LNCaP clone FGC (cell line): ENCODE measurements around the gene SETX.

ENCODE experiments used
- DNase-seq: peaks from one replicate; pipeline ENCODE4 v3.0.0-alpha.2; 2011; ENCODE audit warnings: low read depth
- H3K4me3 ChIP-seq: 2 replicates; pipeline ENCODE4 v1.5.1; 2011; ENCODE audit warnings: mild to moderate bottlenecking, low read depth, low read length, control low read depth
- TF ChIP-seq, protein P1 (sequence below): IDR thresholded peaks from 2 replicates; pipeline ENCODE4 v1.5.1; 2012; ENCODE audit warnings: mild to moderate bottlenecking; ENCODE audit not compliant: control insufficient read depth, insufficient read depth; ENCODE audit errors: extremely low read depth

Gene SETX, protein sequence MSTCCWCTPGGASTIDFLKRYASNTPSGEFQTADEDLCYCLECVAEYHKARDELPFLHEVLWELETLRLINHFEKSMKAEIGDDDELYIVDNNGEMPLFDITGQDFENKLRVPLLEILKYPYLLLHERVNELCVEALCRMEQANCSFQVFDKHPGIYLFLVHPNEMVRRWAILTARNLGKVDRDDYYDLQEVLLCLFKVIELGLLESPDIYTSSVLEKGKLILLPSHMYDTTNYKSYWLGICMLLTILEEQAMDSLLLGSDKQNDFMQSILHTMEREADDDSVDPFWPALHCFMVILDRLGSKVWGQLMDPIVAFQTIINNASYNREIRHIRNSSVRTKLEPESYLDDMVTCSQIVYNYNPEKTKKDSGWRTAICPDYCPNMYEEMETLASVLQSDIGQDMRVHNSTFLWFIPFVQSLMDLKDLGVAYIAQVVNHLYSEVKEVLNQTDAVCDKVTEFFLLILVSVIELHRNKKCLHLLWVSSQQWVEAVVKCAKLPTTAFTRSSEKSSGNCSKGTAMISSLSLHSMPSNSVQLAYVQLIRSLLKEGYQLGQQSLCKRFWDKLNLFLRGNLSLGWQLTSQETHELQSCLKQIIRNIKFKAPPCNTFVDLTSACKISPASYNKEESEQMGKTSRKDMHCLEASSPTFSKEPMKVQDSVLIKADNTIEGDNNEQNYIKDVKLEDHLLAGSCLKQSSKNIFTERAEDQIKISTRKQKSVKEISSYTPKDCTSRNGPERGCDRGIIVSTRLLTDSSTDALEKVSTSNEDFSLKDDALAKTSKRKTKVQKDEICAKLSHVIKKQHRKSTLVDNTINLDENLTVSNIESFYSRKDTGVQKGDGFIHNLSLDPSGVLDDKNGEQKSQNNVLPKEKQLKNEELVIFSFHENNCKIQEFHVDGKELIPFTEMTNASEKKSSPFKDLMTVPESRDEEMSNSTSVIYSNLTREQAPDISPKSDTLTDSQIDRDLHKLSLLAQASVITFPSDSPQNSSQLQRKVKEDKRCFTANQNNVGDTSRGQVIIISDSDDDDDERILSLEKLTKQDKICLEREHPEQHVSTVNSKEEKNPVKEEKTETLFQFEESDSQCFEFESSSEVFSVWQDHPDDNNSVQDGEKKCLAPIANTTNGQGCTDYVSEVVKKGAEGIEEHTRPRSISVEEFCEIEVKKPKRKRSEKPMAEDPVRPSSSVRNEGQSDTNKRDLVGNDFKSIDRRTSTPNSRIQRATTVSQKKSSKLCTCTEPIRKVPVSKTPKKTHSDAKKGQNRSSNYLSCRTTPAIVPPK (N-terminal part only)

DNA sequence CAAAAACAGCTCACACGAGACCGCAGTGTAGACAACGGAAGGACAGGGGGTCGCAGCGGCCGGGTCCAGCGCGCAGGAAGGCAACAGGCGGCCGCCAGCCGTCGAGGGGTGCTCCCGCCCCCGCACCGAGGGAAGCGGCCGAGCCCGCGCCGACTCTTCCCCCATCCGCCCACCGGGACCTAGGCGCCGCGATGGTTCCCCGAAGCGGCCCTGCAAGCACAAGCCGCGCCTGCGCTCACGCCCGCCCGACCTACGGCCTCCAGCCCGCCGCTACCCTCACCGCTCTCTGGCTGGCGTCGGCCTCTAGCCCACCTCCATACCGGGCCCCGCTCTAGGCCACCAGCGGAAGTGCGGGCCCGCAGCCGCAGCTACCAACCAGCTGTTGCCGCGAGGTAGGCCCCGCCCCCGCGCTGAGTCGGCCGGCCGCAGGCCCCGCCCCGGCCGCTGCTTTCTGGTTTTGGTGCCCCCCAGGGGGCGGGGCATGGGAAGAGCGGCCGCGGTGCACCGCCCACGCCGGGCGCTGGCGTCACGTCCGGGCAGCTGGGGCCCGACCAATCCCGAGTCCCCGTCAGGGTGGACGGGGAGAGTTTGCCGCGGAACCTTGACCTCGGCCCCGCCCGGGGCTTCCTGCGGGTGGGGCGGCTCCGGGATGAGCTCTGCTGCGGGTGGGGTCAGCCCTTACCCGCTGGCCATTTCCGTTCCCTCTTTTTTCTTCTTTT lies at the start of gene SETX:
Gene SETX, minus strand, starts transcription at position 350 of the 719 bp plus-strand sequence. CDS start 5,558 bp downstream, outside the sequence.
- peak; percentile 81 for DNase-seq
- TF ChIP-seq, protein P1, sequence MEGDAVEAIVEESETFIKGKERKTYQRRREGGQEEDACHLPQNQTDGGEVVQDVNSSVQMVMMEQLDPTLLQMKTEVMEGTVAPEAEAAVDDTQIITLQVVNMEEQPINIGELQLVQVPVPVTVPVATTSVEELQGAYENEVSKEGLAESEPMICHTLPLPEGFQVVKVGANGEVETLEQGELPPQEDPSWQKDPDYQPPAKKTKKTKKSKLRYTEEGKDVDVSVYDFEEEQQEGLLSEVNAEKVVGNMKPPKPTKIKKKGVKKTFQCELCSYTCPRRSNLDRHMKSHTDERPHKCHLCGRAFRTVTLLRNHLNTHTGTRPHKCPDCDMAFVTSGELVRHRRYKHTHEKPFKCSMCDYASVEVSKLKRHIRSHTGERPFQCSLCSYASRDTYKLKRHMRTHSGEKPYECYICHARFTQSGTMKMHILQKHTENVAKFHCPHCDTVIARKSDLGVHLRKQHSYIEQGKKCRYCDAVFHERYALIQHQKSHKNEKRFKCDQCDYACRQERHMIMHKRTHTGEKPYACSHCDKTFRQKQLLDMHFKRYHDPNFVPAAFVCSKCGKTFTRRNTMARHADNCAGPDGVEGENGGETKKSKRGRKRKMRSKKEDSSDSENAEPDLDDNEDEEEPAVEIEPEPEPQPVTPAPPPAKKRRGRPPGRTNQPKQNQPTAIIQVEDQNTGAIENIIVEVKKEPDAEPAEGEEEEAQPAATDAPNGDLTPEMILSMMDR = no peak
- H3K4me3 ChIP-seq = peak within 1 kb of the TSS; percentile 93

DNA sequence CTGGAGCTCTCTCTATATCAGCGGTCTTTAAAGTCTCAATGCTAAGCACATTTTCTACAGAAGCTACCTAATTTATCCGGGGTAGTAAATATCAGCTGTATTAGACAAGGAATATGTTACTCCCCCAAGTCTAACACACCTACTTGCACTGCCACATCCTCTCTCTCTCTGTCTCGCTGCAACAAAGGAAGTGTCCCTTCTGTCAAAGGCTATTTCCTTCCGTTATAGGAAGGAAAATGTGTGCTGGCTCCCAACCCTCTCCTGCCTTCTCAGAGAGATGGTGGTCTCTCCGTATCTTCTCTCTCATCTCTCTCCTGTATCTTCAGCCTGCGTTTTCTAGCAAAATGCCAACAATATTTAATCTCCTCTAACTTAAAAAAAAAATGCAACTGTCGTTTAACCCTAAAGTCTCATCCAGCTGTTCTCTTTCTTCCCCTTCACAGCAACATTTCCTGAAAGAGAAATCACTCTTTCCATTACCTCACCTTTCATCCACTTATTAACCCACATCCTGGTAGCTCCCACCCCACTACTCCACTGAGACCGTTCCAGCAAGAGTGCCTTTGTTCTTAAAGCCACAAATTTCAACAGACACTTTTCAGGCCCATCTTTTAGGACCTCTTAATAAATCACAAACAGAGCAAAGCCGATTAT lies 49.6 kb upstream of the SETX start:
- DNase-seq = no peak
- TF ChIP-seq, protein P1 = no peak
- no peak overlapping the region for H3K4me3 ChIP-seq

DNA sequence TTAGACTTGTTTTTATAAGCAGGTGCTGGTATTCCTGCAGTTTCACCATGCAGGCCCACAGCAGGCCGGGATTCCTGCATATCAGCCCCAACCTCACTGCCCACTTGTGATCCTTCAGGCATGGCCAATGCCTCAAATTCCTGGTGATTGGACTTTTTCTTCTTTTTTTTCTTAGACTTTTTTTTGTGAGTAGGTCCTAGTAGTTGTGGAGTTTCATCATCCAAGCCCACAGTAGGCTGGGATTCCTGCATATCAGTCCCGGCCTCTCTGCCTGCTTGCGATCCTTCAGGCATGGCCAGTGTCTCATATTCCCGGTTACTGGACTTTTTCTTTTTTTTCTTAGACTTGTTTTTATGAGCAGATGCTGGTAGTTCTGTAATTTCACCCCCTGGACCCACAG lies 47.0 kb upstream of the SETX start:
- no peak overlapping the region for H3K4me3 ChIP-seq
- TF ChIP-seq, protein P1 = no peak
- DNase-seq = no peak

DNA sequence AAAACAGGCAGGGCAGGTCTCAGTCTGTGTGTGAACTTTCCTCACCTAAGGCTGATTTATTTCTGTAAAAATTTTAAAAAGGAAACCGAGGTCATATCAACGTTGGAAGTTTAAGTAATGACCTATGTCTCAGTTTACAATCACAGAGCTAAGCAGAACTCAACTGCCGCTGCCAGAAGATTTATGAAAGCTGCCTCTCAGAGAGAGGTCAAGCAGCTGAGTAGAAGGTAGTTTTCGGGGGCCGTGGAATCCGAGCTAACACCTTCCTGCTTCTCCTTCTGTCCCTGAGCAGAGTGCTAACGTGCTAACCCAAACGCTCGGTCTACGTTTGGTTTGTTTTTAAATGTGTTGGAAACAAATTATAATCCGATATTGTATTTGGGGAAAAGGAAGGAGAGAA lies 40.8 kb upstream of the SETX start:
- TF ChIP-seq, protein P1 = no peak
- H3K4me3 ChIP-seq = no peak overlapping the region
- DNase-seq = no peak

DNA sequence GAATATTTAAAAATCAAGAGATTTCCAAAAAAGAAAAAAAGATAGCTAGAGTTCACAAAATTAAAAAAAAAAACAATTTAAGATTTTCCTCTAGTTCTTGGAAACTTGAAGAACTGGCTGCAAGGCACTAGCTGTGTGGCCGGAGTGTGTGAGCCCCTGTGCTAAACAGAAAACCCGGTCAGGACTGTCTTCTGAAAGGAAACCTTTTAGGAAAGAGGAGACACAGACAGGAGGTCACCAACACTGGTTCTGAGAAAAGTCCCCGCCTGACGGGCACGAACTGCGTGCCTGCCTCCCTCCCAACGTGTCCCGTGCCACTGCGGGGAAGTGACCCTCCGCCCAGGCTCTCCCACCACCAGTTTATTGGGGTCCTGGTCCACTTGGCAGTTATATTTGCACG lies 36.7 kb upstream of the SETX start:
- TF ChIP-seq, protein P1 = no peak
- no peak for DNase-seq

More for the DNA sequence above, 36.7 kb upstream of the SETX start:
- H3K4me3 ChIP-seq = no peak overlapping the region
